WTC11 (cell line): ENCODE data around the gene FAM72A.
"Not testable (repeated sequence)": the region's sequence is repeated elsewhere in the genome, so short reads cannot be mapped to it uniquely, and the experiment has no call there.

Source experiments
- ATF6 ChIP-seq: sonication (generic); formaldehyde crosslinking; IDR thresholded peaks from 2 replicates; pipeline ENCODE4 v1.8.1; 2023; ENCODE audit warnings: mild to moderate bottlenecking, missing genetic modification reagents
- E2F1 ChIP-seq: sonication (generic); formaldehyde crosslinking; IDR thresholded peaks from 2 replicates; pipeline ENCODE4 v1.8.0; 2022; ENCODE audit warnings: mild to moderate bottlenecking, missing genetic modification reagents
- NFYB ChIP-seq: sonication (generic); formaldehyde crosslinking; conservative IDR thresholded peaks from 2 replicates; pipeline ENCODE4 v1.8.0; 2022; ENCODE audit warnings: low read depth, missing genetic modification reagents
- USF1 ChIP-seq: sonication (generic); formaldehyde crosslinking; IDR thresholded peaks from 2 replicates; pipeline ENCODE4 v1.8.0; 2022; ENCODE audit warnings: mild to moderate bottlenecking, missing genetic modification reagents
- USF2 ChIP-seq: sonication (generic); formaldehyde crosslinking; IDR thresholded peaks from 2 replicates; pipeline ENCODE4 v1.8.1; 2023; ENCODE audit warnings: mild to moderate bottlenecking, missing genetic modification reagents, moderate library complexity
- ZNF425 ChIP-seq: fragments of 250-450 bp; sonication (Bioruptor Pico); conservative IDR thresholded peaks from 2 replicates; pipeline ENCODE4 v1.9.0; 2021; ENCODE audit warnings: mild to moderate bottlenecking
- TF ChIP-seq, protein P1 (sequence below): fragments of 200-600 bp; IDR thresholded peaks from 2 replicates; pipeline ENCODE4 v1.8.0; 2022; ENCODE audit warnings: antibody characterized with exemption

DNA sequence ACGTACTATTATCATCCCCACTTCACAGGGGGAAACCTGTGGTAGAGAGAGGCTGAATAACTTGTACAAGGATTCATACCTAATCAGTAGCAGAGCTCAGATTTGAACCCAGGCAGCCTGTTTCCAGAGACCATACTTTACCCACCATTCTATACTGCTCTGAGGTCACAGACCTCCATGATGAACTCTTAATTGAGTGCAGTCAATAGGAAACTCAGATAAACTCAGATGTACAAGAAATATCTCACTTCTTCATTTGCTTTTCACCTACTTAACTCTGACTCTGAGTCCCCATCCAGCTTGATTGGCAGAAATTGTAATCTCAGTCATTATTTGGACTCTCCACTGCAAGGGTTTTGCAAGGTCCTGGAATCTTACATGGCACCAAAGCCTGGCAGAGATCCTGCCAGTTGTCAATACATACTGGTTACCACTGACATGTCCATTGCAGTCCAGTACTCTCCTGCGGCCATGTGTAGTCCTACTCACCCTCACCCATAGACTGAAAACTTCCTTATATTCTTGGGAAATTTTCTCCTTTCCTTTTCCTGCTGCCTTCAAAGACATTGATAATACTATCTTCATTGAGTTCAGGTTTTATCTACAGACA is 29.4 kb downstream of the FAM72A start:
- TF ChIP-seq ATF6; USF1 (CRISPR knock-in tag); NFYB; E2F1 (CRISPR knock-in tag); ZNF425; USF2 (CRISPR knock-in tag): not testable (repeated sequence)
- TF ChIP-seq, protein P1, sequence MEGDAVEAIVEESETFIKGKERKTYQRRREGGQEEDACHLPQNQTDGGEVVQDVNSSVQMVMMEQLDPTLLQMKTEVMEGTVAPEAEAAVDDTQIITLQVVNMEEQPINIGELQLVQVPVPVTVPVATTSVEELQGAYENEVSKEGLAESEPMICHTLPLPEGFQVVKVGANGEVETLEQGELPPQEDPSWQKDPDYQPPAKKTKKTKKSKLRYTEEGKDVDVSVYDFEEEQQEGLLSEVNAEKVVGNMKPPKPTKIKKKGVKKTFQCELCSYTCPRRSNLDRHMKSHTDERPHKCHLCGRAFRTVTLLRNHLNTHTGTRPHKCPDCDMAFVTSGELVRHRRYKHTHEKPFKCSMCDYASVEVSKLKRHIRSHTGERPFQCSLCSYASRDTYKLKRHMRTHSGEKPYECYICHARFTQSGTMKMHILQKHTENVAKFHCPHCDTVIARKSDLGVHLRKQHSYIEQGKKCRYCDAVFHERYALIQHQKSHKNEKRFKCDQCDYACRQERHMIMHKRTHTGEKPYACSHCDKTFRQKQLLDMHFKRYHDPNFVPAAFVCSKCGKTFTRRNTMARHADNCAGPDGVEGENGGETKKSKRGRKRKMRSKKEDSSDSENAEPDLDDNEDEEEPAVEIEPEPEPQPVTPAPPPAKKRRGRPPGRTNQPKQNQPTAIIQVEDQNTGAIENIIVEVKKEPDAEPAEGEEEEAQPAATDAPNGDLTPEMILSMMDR, result not testable (repeated sequence)
